ENCODE data around the gene DCTD. TPM values are rescaled to one million over a fixed set of nuclear protein-coding genes. Genes with fewer than 3 reads are reported as not detected.

DCTD gene
- total RNA-seq, 4 donors from 2014 or later: 99.3 to 150 (median 119) TPM

DNA sequence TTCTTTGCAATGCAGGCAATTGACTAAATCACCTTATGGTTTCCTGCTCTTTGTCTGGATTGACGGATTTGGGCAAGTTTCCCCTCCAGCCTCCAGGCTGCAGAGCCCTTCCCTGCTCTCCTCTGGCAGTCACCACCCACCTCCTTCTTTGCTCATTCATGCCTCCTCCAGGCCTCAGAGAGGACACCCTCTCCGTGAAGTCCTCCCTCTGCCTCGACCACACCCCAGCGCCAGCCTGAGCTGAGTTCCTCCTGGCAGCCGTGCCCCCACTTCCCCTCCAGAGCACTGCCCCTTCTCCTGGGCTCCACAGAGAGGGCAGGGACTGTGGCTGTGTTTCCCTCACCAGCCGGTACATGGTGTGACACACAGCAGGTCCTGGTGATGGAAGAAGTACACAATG lies 53.7 kb downstream of the DCTD start:
- DNase-seq: peak; percentile 47 to 57
- no peaks in the 10 kb centered on the region for H3K27me3 ChIP-seq
- H3K4me1 ChIP-seq: peaks cover 26 to 32% of the 10 kb centered on the region in 2 donors
- no peaks in the 10 kb centered on the region for H3K36me3 ChIP-seq
- 46 to 52% methylated on average over 6 of the region's 6 CpGs for WGBS, 2 donors
- intact Hi-C loops (cut with DNase I): no loop called here
- no peaks in the 10 kb centered on the region for H3K9me3 ChIP-seq
- peak overlapping the region; percentile 70 to 92 (median 91) for H3K27ac ChIP-seq
- H3K4me3 ChIP-seq (replicated peaks in 1 of 3): no peak overlapping the region
- TF ChIP-seq, protein P1, sequence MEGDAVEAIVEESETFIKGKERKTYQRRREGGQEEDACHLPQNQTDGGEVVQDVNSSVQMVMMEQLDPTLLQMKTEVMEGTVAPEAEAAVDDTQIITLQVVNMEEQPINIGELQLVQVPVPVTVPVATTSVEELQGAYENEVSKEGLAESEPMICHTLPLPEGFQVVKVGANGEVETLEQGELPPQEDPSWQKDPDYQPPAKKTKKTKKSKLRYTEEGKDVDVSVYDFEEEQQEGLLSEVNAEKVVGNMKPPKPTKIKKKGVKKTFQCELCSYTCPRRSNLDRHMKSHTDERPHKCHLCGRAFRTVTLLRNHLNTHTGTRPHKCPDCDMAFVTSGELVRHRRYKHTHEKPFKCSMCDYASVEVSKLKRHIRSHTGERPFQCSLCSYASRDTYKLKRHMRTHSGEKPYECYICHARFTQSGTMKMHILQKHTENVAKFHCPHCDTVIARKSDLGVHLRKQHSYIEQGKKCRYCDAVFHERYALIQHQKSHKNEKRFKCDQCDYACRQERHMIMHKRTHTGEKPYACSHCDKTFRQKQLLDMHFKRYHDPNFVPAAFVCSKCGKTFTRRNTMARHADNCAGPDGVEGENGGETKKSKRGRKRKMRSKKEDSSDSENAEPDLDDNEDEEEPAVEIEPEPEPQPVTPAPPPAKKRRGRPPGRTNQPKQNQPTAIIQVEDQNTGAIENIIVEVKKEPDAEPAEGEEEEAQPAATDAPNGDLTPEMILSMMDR (IDR thresholded peaks at IDR 0.05): peak in 1 of 6 experiments; percentile 6
- no peak for TF ChIP-seq POLR2A (IDR thresholded peaks at IDR 0.05)

DNA sequence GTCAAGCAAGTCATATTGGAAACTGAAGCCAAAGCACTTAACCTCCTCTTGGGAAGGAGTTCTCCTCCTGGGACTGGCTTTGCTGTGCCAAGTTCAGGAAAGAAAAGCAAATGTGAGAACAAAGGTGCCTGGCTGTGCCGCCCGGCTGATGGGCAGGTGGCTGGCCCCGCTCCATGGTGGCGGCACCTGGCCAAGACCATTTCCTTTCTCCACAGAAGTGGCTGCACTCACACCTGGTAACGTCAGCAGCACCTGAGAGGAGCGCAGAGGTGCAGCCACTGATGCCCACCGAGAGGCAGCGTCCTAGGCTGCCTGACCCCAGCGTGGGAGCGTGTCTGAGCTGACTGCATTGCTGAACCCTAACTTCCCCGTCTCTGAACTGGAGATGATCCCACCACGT lies 54.3 kb downstream of the DCTD start:
- Histone ChIP-seq H3K9me3 (no peaks in the 10 kb centered on the region), H3K4me3 (replicated peaks in 1 of 3) (peak overlapping the region in 1 of 3 donors; percentile 4), H3K27ac (peak overlapping the region; percentile 71 to 92 (median 91)), H3K36me3 (no peaks in the 10 kb centered on the region), H3K27me3 (no peaks in the 10 kb centered on the region), H3K4me1 (peaks cover 26 to 32% of the 10 kb centered on the region in 2 donors)
- TF ChIP-seq, protein P1 (IDR thresholded peaks at IDR 0.05): no peak
- TF ChIP-seq POLR2A (IDR thresholded peaks at IDR 0.05): peak in 1 of 2 donors; percentile 8
- 22 to 45% methylated on average over 9 to 11 of the region's 12 CpGs for WGBS, 2 donors
- DNase-seq: peak; percentile 95 to 97
- intact Hi-C loops (cut with DNase I): no loop called here

DNA sequence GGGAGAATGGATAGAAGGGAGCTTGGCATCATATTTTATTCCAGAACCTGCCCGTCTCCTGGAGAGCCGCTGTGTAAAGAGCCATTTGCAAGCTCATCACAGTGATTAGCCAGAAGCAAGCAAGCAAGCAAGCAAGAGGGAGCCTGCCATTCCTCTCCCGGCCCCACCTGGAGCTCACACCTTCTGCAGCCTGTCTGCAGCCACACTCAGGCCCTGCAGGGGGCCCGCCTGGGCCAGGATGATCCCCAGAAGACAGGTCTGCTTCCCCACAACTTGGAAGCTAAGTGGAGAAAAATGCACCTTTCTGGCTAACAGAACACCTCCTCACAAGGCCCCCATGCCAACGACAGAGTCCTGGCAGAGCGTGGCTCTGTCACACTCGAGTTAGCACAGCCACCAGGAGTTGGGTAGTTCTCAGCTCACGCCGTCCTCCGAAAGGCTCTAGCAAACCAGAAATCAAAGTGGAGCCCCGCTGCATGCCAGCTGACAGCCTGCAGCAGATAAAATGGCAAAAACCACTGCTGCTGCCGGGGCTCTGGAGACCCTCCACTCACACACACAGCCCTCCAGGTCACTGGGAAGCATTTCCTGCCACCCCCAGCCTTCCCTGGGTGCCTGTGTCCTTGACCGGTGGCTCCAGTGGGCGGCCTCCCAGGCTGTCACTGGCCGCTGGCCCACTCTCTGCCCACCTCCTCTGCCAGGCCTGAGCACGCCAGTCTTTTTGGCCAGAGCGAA lies 54.9 kb downstream of the DCTD start:
- DNase-seq: peak; percentile 88 to 90
- Histone ChIP-seq H3K27me3 (no peaks in the 10 kb centered on the region), H3K9me3 (no peaks in the 10 kb centered on the region), H3K4me1 (peaks cover 26 to 32% of the 10 kb centered on the region in 2 donors), H3K36me3 (no peaks in the 10 kb centered on the region), H3K27ac (peak overlapping the region; percentile 71 to 92 (median 91)), H3K4me3 (replicated peaks in 1 of 3) (peak overlapping the region in 1 of 3 donors; percentile 4)
- 34 to 50% methylated on average over 13 to 15 of the region's 17 CpGs for WGBS, 2 donors
- intact Hi-C loops (cut with DNase I): no loop called here
- TF ChIP-seq, protein P1 (IDR thresholded peaks at IDR 0.05): peak in 4 of 6 experiments; percentile 40 to 58 (median 50)
- peak in 1 of 2 donors; percentile 6 for TF ChIP-seq POLR2A (IDR thresholded peaks at IDR 0.05)

DNA sequence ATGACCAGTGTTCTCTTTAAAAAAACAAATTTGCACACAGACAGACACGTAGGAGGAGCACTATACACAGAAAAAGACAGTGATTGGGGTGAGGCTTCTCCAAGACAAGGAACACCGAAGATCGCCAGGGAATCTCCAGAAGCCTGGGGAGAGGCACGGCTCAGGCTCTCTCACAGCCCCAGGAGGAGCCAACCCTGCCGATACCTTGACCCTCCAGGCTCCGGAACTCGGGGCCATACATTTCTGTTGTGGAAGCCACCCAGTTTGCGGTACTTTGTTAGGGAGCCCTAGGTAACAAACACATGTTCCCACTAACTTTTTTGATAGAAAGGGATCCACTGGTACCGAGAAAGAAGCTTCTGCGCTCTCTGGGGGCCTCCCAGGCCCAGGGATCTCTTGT lies 55.8 kb downstream of the DCTD start:
- 80 to 87% methylated on average over 9 to 10 of the region's 10 CpGs for WGBS, 2 donors
- no peak overlapping the region for H3K4me3 ChIP-seq (replicated peaks in 1 of 3)
- intact Hi-C loops (cut with DNase I): no loop called here
- DNase-seq: no peak
- no peaks in the 10 kb centered on the region for H3K27me3 ChIP-seq
- TF ChIP-seq POLR2A (IDR thresholded peaks at IDR 0.05): no peak
- TF ChIP-seq, protein P1 (IDR thresholded peaks at IDR 0.05): no peak
- peak overlapping the region; percentile 71 to 92 (median 91) for H3K27ac ChIP-seq
- no peaks in the 10 kb centered on the region for H3K9me3 ChIP-seq
- H3K36me3 ChIP-seq: no peaks in the 10 kb centered on the region
- H3K4me1 ChIP-seq: peaks cover 26 to 32% of the 10 kb centered on the region in 2 donors

DNA sequence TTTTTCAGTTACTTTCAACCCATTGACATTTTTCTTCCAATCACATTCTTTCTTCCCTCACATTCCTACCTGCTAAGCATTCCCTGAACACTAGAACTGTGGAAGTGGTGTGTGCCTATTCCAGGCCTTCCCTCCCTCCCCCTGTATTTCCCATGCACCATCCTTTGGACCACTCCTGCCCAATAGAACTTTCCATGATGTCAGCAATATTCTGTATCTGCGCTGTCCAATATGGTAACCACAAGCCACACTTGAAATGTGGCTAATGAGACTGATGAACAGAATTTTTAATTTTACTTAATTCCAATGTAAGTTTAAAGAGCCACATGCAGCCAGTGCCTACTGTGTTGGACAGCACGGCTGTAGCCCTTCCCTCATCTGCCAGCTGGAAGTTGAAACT lies 57.5 kb downstream of the DCTD start:
- DNase-seq: no peak
- Histone ChIP-seq H3K27ac (no peak overlapping the region), H3K9me3 (no peaks in the 10 kb centered on the region), H3K4me1 (peaks cover 26 to 28% of the 10 kb centered on the region in 2 donors), H3K27me3 (no peaks in the 10 kb centered on the region), H3K36me3 (no peaks in the 10 kb centered on the region), H3K4me3 (replicated peaks in 1 of 3) (no peak overlapping the region)
- intact Hi-C loops (cut with DNase I): no loop called here
- TF ChIP-seq, protein P1 (IDR thresholded peaks at IDR 0.05): no peak
- no peak for TF ChIP-seq POLR2A (IDR thresholded peaks at IDR 0.05)
- WGBS, 2 donors: 92 to 100% methylated on average over 2 of the region's 2 CpGs
